ENCODE results near the gene UBE2Z.

GRCh38 chr17:48925991-48926342 is 17.8 kb downstream of the UBE2Z start:
- no peak for TF ChIP-seq CTCF (conservative IDR thresholded peaks at IDR 0.05; ENCODE audit: low read depth, low read length)
- TF ChIP-seq EZH2 (IDR thresholded peaks at IDR 0.05; ENCODE audit: borderline replicate concordance, low read depth, low read length, poor library complexity, severe bottlenecking) = no peak
